ENCODE measurements around the gene TRIP10. TPM values are rescaled to one million over a fixed set of nuclear protein-coding genes. Genes with fewer than 3 reads are reported as not detected.
"Not testable (repeated sequence)": the region's sequence is repeated elsewhere in the genome, so short reads cannot be mapped to it uniquely, and the experiment has no call there.

The TRIP10 gene
- total and polyA plus RNA-seq, 2 of the 13 experiments (the other 11 are each of a cell fraction or from before 2014, with no cell fraction given): 32.5 to 33.2 TPM

GRCh38 chr19:6771648-6772027 is 32.2 kb downstream of the TRIP10 start:
- H3K27ac ChIP-seq (ENCODE audit: extremely low read length, insufficient read depth, low read length); H3K4me2 ChIP-seq (ENCODE audit: low read depth, low read length); CTCF ChIA-PET (ENCODE audit: low intra/inter-chr PET ratio, low total read pairs); FAIRE-seq; H3K79me2 ChIP-seq (ENCODE audit: insufficient read depth, low read length); H3K36me3 ChIP-seq (replicated peaks in 1 of 2; ENCODE audit: control insufficient read depth in 1 of 2, insufficient read depth in 2 of 2, low read length in 2 of 2); POLR2A ChIA-PET; H2AFZ ChIP-seq (ENCODE audit: low read length); BruUV-seq (replicated peaks); H3K9me3 ChIP-seq (ENCODE audit: low read length); H3K27me3 ChIP-seq (ENCODE audit: control insufficient read depth in 1 of 2, insufficient read depth in 2 of 2, low read length in 2 of 2); H3K9ac ChIP-seq (ENCODE audit: insufficient read depth, low read depth, low read length); DNase-seq (ENCODE audit: low spot score); H4K20me1 ChIP-seq (ENCODE audit: insufficient read depth, low read length); in situ Hi-C loops (cut with HindIII; ENCODE audit: extremely low pct_ligation_motif_present, low pct_unique_long_range_greater_than_20kb); intact Hi-C loops (cut with micrococcal nuclease; ENCODE audit: unreplicated experiment); H3K4me3 ChIP-seq (replicated peaks in 1 of 3; ENCODE audit: insufficient read depth in 1 of 3, low read depth in 2 of 3, low read length in 3 of 3); ATAC-seq: not testable (repeated sequence)
- H3K4me1 ChIP-seq (ENCODE audit: insufficient read depth, low read length): peaks cover 15% of the 10 kb centered on the region
- 40% methylated on average over 7 of the region's 7 CpGs for WGBS (ENCODE audit: low lambda C conversion rate)

DNA sequence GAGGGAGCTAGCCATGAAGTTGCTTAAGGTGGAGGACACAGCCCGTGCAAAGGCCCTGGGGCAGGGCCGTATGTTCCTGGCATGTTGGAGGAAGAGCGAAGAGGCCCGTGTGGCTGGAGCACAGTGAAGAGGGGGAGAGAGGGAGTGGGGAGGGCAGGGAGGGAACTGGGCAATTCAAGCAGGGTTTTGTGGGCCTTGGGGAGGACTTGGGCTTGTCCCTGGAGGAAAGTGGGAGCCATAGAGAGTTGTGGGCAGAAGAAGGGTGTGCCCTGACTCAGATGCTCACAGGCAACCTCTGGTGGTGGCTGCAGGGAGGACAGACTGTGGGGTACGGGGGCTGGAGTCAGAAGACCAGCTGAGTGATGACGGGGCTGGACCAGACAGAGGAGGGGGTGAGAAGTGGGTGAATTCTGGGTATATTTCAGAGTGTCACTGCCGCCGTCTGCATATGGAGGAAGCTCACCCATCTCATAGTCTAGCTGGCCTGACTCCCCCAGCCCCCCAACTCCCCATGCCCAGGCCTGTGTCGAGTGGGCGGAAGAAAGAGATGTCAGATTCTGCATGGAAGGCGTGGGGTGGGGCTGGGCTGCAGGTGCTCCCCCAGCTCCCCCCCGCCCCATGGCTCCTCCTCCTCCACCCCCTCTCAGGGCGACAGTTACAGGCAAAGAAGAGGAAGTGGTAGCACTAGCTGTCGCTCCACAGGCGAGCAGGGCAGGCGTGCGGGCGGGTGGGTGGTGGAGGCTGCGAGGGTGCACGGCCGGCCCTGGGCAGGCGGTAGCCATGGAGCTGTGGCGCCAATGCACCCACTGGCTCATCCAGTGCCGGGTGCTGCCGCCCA is 32.8 kb downstream of the TRIP10 start, which contains the start of gene VAV1:
Gene VAV1, plus strand, starts transcription at position 681 of the 838 bp plus-strand sequence. Its CDS starts 100 bp downstream, at position 781.
- BruUV-seq (replicated peaks): no TSS peak
- whole genome bisulfite sequencing (ENCODE audit: low lambda C conversion rate): 51% methylated on average over 18 of the region's 25 CpGs
- in situ Hi-C loops (cut with HindIII; ENCODE audit: extremely low pct_ligation_motif_present, low pct_unique_long_range_greater_than_20kb) (no loop called here), intact Hi-C loops (cut with micrococcal nuclease; ENCODE audit: unreplicated experiment) (no loop called here)
- H3K4me3 ChIP-seq (replicated peaks in 1 of 3; ENCODE audit: insufficient read depth in 1 of 3, low read depth in 2 of 3, low read length in 3 of 3): no peak within 1 kb of the TSS
- ATAC-seq (no peak), DNase-seq (ENCODE audit: low spot score) (no peak), FAIRE-seq (no peak)
- H3K4me2 ChIP-seq (ENCODE audit: low read depth, low read length): no peak within 1 kb of the TSS
- H3K9ac ChIP-seq (ENCODE audit: insufficient read depth, low read depth, low read length): no peak within 1 kb of the TSS
- ChIA-PET CTCF (ENCODE audit: low intra/inter-chr PET ratio, low total read pairs) (no interaction called here), POLR2A (no interaction called here)
- no peaks in the 10 kb centered on the region for H3K9me3 ChIP-seq (ENCODE audit: low read length)
- no peak within 1 kb of the TSS for H3K27ac ChIP-seq (ENCODE audit: extremely low read length, insufficient read depth, low read length)
- no peaks in the 10 kb centered on the region for H3K36me3 ChIP-seq (replicated peaks in 1 of 2; ENCODE audit: control insufficient read depth in 1 of 2, insufficient read depth in 2 of 2, low read length in 2 of 2)
- H2AFZ ChIP-seq (ENCODE audit: low read length): no peak within 1 kb of the TSS
- no peaks in the 10 kb centered on the region for H3K27me3 ChIP-seq (ENCODE audit: control insufficient read depth in 1 of 2, insufficient read depth in 2 of 2, low read length in 2 of 2)
- H3K4me1 ChIP-seq (ENCODE audit: insufficient read depth, low read length): peaks cover 9% of the 10 kb centered on the region
- no peaks in the 10 kb centered on the region for H3K79me2 ChIP-seq (ENCODE audit: insufficient read depth, low read length)
- no peaks in the 10 kb centered on the region for H4K20me1 ChIP-seq (ENCODE audit: insufficient read depth, low read length)
- TF ChIP-seq ZNF101 (CRISPR knock-in tag; IDR thresholded peaks at IDR 0.05; ENCODE audit: borderline replicate concordance, low read depth) (no peak), SALL2 (CRISPR knock-in tag; IDR thresholded peaks at IDR 0.05) (no peak), ETS1 (CRISPR knock-in tag; IDR thresholded peaks at IDR 0.05) (no peak), JUNB (CRISPR knock-in tag; IDR thresholded peaks at IDR 0.05; ENCODE audit: borderline replicate concordance) (no peak), ZFP36L1 (CRISPR knock-in tag; IDR thresholded peaks at IDR 0.05) (no peak), PPARG (CRISPR knock-in tag; conservative IDR thresholded peaks at IDR 0.05) (no peak), NR1H2 (CRISPR knock-in tag; IDR thresholded peaks at IDR 0.05; ENCODE audit: borderline replicate concordance, low read depth) (no peak), ZNF503 (CRISPR knock-in tag; IDR thresholded peaks at IDR 0.05) (no peak), GATAD2A (CRISPR knock-in tag; IDR thresholded peaks at IDR 0.05) (no peak)
- TF ChIP-seq, protein P1, sequence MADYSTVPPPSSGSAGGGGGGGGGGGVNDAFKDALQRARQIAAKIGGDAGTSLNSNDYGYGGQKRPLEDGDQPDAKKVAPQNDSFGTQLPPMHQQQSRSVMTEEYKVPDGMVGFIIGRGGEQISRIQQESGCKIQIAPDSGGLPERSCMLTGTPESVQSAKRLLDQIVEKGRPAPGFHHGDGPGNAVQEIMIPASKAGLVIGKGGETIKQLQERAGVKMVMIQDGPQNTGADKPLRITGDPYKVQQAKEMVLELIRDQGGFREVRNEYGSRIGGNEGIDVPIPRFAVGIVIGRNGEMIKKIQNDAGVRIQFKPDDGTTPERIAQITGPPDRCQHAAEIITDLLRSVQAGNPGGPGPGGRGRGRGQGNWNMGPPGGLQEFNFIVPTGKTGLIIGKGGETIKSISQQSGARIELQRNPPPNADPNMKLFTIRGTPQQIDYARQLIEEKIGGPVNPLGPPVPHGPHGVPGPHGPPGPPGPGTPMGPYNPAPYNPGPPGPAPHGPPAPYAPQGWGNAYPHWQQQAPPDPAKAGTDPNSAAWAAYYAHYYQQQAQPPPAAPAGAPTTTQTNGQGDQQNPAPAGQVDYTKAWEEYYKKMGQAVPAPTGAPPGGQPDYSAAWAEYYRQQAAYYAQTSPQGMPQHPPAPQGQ (CRISPR knock-in tag; IDR thresholded peaks at IDR 0.05; ENCODE audit: borderline replicate concordance): no peak
- TF ChIP-seq, protein P2, sequence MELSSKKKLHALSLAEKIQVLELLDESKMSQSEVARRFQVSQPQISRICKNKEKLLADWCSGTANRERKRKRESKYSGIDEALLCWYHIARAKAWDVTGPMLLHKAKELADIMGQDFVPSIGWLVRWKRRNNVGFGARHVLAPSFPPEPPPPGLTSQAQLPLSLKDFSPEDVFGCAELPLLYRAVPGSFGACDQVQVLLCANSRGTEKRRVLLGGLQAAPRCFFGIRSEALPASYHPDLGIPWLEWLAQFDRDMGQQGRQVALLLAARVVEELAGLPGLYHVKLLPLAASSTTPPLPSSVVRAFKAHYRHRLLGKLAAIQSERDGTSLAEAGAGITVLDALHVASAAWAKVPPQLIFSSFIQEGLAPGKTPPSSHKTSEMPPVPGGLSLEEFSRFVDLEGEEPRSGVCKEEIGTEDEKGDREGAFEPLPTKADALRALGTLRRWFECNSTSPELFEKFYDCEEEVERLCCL (CRISPR knock-in tag; IDR thresholded peaks at IDR 0.05; ENCODE audit: borderline replicate concordance): no peak

All from HepG2 (cell line).